GM19351 (cell line): ENCODE results near the gene IFNL1.
"Not testable (repeated sequence)": the region's sequence is repeated elsewhere in the genome, so short reads cannot be mapped to it uniquely, and the experiment has no call there.

Experiments
- ATAC-seq: cut with Tn5 transposase; IDR thresholded peaks from one replicate; pipeline ENCODE4 v1.9.1; 2021; ENCODE audit warnings: mild to moderate bottlenecking, moderate library complexity; ENCODE audit not compliant: unreplicated experiment

Gene IFNL1

DNA sequence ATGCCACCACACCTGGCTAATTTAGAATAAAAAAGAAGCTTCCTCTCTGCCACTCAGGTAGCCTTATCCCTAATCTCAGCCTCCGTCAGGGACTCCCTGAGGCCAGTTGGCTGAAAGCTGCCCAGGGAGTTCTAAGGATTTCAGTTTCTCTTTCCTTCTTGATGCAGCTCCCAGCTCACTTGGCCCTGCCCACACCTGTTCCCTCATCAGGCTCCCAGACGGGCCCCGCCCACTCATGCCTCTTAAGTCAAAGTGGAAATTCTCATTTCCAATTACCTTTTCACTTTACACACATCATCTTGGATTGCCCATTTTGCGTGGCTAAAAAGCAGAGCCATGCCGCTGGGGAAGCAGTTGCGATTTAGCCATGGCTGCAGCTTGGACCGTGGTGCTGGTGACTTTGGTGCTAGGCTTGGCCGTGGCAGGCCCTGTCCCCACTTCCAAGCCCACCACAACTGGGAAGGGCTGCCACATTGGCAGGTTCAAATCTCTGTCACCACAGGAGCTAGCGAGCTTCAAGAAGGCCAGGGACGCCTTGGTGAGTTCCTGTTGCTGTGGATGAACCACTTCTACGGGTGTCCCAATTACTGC lies at the start of gene IFNL1:
TSS of gene IFNL1 (plus strand) at position 353 of the 591 bp plus-strand sequence. CDS start at position 368, 15 bp downstream.
- no peak for ATAC-seq

DNA sequence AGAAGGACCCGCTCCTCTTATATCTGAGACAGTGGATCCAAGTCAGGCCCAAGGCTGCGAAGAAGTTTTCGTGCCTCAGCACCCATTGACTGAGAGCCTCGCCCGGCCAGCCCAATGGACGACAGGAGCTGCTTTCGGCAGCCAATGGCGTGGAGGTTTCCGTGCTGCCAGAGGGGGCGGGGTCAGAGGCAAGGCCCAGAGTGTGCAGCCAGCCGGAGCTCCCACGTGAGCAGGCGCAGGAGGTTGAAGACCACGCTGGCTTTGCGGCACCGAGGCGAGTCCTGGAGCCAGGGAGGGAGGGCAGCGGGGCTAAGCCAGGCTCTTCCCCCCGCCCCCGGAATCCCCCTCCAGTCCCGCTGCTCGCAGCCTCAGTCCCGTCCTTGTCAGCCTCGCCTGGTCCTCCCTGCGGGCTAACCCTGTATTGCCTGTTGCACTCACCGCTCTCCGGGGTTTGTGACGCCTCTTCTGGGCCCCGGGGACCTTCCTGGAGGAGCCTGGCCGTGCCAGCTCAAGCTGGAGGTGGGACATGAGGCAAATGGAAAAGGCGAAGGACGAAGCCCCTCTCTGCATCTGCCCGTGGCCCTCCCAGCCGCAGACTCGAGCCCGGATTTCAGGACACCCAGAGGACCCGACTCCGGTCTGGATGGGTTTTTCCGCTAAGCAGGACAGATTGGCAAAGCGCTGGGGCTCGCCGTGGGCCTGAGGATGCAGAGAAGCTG lies 49.1 kb upstream of the IFNL1 start:
- ATAC-seq = no peak

DNA sequence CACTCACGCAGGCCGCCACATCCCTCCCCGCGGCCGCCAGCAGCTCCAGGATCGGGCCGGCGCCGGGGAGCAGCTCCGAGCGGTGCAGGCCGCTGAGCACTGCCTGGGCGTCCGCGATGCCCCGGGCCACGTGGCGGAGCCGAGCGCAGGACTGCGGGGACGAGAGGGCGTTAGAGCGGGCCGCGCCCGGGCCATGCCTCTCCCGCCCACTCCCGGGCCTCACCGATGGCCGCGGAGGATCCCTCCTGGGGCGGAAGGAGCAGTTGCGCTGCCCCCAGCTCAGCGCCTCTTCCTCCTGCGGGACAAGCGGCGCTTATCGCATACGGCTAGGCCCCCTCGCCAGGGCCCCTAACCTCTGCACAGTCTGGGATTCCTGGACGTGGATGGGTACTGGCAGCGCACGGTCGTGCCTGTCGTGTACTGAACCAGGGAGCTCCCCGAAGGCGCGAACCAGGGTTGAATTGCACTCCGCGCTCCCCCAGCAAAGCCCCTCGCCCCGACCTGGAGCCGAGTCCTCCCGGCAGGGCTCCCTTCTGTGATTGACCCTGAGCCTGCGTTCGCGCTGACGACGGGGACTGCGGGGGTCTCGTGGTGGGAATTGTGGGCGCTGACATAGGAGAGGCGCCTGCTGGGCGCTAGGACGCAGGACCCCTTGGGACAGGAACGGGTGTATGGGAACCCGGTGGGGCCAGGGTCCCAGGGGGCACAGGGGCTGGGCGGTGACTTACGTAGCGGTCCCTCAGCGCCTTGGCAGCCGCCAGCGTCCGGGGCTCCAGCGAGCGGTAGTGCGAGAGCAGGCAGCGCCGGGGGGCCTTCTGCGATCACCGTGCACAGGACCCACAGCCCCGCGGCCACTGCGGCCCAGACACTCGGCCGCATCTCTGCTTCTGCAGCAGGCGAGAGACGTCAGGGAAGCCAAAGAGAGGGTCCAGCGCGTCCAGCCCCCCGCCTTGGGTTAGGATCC lies 48.2 kb upstream of the IFNL1 start:
- ATAC-seq = no peak

DNA sequence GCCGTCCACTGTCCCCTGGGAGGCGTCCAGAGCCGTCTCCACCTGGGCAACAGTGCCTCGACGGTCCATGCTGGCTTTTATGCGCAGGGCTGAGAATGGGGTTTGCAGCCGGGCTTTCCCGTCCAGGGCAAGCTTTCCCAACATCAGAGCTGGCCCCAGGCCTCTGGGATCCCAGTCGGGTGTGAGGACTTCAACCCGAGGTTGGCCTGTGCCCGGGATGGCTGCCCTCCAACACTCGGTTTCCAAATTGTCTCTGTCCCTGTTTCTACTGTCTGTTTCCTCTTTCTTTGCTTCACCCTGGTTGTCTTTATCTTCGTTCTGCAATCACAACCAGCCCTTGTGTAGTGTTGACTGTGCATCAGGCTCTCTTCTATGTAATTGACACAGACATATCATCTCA lies 47.4 kb upstream of the IFNL1 start, which contains the start of gene IFNL4:
TSS of gene IFNL4 (minus strand) at position 51 of the 400 bp plus-strand sequence.
- no peak for ATAC-seq

DNA sequence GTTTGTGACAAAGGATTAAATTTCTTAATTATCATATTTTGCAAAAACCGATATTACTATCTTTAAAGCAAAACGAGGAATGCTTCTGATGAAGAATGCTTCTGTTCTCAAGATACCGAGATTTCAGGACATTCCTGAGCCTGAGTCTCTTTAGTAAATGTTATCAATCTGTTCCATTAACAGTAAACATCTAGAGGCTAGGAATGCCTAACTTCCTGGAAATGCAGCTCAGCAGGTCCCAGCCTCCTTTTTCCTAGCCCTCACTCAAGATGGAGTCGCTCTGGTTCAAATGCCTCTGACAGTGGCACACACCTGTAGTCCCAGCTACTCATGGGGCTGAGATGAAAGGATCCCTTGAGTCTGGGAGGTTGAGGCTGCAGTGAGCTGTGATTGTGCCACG lies 45.1 kb upstream of the IFNL1 start:
- no peak for ATAC-seq

DNA sequence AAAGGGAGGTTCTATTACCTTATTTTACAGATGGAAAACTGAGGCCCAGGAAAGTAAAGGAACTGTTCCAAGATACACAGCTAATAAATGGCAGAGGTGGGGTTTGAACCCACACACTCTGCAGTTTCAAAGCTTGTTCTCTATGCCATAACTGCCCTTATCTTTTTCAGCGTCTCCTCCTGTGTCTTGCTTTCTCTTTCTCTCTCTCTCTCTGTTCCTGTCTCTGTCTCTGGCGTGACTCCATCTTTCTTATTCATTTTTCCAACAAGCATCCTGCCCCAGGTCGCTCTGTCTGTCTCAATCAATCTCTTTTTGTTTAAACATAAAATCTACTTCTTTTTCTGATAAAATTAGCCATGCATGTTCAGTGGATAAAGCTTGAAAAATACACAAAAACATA lies 44.4 kb upstream of the IFNL1 start:
- ATAC-seq = no peak

DNA sequence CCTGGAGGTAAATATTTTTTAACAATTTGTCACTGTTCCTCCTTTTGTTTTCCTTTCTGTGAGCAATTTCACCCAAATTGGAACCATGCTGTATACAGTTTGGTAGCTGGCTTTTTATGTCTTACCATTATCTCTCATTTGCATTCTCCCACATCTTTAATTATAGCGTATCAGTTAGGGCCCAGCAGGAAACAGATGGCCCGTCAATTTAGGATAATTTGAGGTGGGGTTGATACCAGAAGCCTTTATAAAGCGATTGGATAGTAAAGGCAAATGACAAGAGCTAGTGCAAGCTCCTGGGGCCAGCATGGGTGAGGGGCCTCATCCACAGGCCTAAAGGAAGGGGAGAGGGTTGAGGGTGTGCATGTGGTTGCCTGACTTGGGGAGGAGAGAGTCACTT lies 43.7 kb upstream of the IFNL1 start:
- ATAC-seq = no peak

DNA sequence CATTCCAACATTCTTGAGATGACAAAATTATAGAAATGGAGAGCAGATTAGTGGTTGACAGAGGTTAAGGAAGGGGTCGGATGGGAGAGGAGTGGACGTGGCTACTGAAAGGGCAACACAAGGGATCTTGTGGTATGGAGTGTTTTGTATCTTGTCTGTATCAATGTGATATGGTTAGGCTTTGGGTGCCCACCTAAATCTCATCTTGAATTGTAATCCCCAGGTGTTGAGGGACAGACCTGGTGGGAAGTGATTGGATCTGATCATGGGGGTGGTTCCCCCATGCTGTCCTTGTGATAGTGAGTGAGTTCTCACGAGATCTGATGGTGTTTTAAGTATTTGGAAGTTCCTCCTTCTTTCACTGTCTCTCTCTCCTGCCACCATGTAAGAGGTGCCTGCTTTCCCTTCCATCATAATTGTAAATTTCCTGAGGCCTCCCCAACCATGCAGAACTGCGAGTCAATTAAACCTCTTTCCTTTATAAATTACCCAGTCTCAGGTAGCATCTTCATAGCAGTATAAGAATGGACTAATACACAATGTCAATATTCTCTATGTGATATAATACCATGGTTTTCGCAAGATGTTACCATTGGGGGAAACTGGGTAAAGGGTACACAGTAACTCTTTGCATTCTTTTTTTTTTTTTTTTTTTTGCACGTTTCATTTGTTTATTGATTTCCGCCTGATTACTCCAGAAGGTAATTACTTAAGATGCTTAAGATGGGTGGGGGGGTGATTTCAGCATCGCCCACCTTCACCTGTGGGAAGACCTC lies 42.6 kb upstream of the IFNL1 start:
- ATAC-seq = no peak

DNA sequence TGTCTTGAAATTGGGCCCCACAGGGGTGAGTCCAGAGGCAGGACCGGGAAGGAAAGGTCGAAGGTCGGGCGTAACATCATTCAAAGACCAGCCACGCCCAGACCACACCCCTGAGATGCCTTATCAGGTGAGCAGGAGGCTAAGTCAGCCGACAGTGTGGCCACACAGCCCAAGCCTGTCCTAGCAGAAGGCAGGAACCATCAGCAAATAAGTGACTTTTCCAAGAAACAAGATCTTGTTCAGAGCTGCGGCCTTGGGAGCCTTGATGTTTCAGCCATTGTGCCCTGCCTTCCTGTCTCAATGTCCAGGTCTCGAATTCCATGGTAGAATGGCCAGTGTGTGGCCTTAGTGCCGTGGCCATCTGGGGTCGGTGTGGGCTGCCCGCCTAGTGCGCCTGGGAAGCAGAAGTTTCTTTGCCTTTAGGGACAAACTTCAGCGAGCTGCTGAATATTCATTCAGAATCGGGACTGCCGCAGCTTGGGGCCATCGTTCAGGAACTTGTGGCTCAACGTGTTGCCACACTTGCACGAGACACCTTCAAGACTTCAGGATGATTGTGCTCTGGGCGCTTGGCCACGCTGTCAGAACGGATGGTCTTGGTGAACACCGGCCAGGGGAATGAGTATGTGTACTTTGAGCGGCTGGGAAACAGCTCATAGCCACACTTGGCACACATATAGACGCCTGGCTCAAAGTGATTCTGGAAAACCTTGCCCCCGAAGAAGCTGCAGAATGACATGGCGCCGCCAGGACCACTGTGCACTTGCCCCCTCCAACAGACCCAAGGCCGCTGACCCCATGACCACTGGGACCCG lies 41.5 kb upstream of the IFNL1 start:
- ATAC-seq = no peak

DNA sequence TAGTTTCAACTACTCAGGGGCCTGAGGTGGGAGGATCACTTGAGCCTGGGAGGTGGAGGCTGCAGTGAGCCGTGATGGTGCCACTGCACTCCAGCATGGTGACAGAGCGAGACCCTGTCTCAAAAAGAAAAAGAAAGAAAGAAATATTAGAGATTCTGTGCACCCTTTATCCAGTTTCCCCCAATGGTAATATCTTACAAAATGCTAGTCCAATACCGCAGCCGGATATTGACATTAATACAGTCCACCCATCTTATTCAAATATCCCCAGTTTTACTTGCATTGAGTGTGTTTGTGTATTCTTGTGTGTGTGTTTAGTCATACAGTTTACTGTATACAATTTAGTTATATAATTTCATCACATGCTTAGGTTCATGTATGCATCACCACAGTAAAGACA lies 39.0 kb upstream of the IFNL1 start:
- ATAC-seq = no peak

DNA sequence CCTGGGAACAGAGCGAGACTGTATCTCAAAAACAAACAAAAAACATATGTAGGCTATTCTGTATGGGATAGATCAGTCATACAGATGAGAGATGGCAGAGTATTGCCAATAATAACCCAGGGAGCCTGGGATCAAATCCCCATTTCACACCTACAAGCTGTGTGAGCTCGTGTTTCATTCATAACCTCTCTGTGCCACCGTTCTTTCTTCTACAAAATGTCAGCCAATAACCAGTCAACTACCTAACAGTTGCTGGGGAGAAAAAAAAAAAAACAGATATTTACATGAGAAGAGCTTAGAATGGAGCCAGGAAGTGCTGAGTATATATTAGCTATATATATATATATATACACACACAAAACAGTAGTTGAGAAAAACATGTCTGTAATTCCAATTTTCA lies 34.5 kb upstream of the IFNL1 start:
- ATAC-seq = no peak

DNA sequence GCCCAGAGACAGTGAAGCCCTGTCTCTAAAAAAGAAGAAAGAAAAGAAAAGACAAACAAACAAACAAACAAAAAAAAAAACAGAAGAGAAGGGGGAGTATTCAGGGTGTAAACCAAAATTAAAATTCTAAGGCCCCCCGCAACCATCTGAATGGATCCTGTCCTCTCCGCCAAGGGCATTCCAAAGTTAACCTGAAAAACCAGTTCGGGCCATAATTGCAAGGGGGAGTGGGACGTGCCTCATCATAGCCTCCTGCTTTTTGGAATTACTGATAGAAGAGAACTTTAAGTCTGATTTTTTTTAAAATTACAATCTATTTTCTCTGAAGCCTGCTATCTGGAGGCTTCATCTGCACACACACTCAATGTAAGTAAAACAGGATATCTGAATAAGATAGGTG lies 33.7 kb upstream of the IFNL1 start:
- ATAC-seq = no peak

DNA sequence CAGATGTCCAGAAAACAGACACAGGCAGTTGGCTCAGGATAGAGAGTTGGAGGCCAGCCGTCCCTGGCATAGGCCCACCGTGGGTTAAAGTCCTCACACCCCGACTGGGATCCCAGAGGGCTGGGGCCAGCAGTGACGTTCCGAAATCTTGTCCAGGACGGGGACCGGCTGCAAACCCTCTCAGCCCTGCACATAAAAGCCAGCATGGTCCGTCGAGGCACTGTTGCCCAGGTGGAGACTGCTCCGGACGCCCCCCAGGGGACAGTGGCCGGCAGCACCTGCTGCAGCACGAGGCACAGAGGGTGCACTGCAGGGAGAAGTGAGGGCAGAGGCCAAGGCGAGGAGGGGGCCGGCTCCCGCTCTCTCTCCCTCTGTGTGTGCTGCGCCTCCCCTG lies 32.3 kb upstream of the IFNL1 start:
- no peak for ATAC-seq

DNA sequence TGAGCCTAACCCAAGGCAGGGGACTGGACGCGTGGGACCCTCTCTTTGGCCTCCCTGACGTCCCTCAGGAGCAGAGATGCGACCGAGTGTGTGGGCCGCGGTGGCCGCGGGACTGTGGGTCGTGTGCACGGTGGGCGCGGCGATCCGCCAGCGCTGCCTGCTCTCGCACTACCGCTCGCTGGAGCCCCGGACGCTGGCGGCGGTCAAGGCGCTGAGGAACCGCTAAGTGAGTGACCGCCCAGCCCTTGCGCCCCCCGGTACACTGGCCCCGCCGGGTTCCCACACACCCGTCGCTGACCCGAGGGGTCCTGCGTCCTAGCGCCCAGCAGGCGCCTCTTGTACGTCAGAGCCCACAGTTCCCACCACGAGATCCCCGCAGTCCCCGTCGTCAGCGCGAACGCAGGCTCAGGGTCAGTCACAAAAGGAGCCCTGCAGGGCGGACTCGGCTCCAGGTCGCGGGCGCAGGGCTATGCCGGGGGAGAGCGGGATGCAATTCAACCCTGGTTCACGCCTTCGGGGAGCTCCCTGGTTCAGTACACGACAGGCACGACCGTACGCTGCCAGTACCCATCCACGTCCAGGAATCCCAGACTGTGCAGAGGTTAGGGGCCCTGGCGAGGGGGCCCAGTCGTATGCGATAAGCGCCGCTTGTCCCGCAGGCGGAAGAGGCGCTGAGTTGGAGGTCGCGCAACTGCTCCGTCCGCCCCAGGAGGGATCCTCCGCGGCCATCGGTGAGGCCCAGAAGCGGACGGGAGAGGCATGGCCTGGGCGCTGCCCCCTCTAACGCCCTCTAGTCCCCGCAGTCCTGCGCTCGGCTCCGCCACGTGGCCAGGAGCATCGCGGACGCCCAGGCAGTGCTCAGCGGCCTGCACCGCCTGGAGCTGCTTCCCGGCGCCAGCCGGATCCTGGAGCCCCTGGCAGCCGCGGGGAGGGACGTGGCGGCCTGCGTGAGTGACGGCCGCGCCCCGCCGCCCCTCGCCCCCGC lies 31.6 kb upstream of the IFNL1 start:
- ATAC-seq = no peak

DNA sequence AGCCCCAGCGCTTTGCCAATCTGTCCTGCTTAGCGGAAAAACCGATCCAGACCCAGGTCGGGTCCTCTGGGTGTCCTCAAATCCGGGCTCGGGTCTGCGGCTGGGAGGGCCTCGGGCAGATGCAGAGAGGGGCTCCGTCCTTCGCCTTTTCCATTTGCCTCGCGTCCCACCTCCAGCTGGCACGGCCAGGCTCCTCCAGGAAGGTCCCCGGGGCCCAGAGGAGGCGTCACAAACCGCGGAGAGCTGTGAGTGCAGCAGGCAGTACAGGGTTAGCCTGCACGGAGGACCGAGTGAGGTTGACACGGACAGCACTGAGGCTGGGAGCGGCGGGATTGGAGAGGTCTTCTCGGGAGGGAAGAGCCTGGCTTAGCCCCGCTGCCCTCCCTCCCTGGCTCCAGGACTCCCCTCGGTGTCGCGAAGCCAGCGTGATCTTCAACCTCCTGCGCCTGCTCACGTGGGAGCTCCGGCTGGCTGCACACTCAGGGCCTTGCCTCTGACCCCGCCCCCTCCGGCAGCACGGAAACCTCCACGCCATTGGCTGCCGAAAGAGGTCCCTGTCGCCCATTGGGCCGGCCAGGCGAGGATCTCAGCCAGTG lies 30.8 kb upstream of the IFNL1 start:
- no peak for ATAC-seq

DNA sequence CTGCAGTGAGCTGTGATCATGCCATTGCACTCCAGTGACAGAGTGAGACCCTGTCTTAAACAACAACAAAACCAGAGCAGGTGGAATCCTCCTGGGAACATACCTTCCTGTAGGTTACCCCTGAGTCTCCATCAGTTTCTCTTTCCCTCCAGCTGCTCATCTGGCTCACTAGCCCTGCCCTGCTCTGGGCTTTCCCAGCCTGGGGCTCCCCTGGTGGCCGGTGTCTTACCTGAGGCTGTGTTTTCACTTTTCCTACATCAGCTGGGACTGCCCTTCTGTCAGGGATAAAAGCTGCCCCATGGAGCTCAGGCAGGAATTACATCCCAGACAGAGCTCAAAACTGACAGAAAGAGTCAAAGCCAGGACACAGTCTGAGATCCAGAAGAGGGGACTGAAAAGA lies 28.1 kb upstream of the IFNL1 start, which contains the start of gene IFNL2:
TSS of gene IFNL2 (plus strand) at position 312 of the 400 bp plus-strand sequence. CDS start 173 bp downstream, outside the sequence.
- ATAC-seq = not testable (repeated sequence)

DNA sequence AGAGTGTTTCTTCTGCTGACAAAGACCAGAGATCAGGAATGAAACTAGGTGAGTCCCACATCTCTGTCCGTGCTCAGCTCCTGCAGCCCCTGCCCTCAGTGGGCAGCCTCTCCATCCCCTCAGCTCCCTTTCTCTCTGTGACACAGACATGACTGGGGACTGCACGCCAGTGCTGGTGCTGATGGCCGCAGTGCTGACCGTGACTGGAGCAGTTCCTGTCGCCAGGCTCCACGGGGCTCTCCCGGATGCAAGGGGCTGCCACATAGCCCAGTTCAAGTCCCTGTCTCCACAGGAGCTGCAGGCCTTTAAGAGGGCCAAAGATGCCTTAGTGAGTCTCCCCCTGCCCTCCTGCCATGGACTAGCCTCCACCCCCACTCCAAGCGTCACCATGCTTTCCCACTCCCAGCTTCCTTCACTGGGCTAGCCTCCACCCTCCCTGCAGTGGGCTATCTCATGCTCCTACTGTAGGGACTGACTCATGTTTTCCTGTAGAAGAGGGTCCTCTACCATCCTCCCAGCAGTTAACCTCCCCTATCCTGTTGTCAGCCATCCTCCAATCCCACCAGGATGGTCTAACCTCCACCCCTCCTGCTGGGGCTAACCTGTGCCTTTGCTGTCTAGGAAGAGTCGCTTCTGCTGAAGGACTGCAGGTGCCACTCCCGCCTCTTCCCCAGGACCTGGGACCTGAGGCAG lies 27.5 kb upstream of the IFNL1 start:
- not testable (repeated sequence) for ATAC-seq

DNA sequence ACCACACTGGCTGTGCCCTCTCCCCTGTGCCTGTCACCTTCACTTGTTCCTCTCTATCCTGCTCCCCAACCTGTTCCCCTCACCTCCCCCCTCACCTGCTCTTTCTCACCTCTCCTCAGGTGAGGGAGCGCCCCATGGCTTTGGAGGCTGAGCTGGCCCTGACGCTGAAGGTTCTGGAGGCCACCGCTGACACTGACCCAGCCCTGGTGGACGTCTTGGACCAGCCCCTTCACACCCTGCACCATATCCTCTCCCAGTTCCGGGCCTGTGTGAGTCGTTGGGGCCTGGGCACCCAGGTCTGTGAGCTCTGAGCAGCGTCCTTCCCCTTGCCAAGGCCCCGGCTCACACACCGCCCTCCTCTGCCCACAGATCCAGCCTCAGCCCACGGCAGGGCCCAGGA lies 26.8 kb upstream of the IFNL1 start:
- ATAC-seq = not testable (repeated sequence)
